Lung (tissue), 12 donors: Measurements from ENCODE around the gene TMEM117. TPM values are rescaled to one million over a fixed set of nuclear protein-coding genes. Genes with fewer than 3 reads are reported as not detected.

Source experiments
- ATAC-seq: fragments of 200-7000 bp; cut with Tn5 transposase; one replicate; pipeline ENCODE4 v1.9.1; 2020; ENCODE audit warnings: moderate number of reproducible peaks; ENCODE audit not compliant: insufficient read depth, low FRiP score
- DNase-seq, 3 donors: peaks; one replicate each; pipeline ENCODE4 v3.0.0-alpha.2; 2013 to 2017
- H3K27ac ChIP-seq, 2 donors: one replicate each; pipeline ENCODE4 v1.5.1; 2013; ENCODE audit warnings: mild to moderate bottlenecking in 2 of 2, moderate library complexity in 2 of 2, control low read depth in 1 of 2, inconsistent platforms in 1 of 2, low read depth in 1 of 2, low read length in 1 of 2
- H3K27me3 ChIP-seq, 3 donors: one replicate each; pipeline ENCODE4 v1.5.1; 2013; ENCODE audit warnings: low read length in 2 of 3; ENCODE audit not compliant: control insufficient read depth in 3 of 3, insufficient read depth in 3 of 3
- H3K36me3 ChIP-seq, 4 donors: one replicate each; pipeline ENCODE4 v1.5.1; 2013; ENCODE audit warnings: low read length in 4 of 4, mild to moderate bottlenecking in 1 of 4, moderate library complexity in 1 of 4; ENCODE audit not compliant: control insufficient read depth in 4 of 4, insufficient read depth in 4 of 4
- H3K4me1 ChIP-seq, 5 donors: one replicate each; pipeline ENCODE4 v1.5.1; 2013; ENCODE audit warnings: low read length in 5 of 5, mild to moderate bottlenecking in 2 of 5, moderate library complexity in 1 of 5; ENCODE audit not compliant: control insufficient read depth in 5 of 5, insufficient read depth in 5 of 5
- H3K4me3 ChIP-seq: one replicate; pipeline ENCODE4 v1.5.1; 2013; ENCODE audit warnings: mild to moderate bottlenecking, control low read depth, moderate library complexity
- H3K9ac ChIP-seq, 2 donors: one replicate each; pipeline ENCODE4 v1.5.1; 2013; ENCODE audit warnings: low read length in 2 of 2, control low read depth in 1 of 2; ENCODE audit not compliant: insufficient read depth in 1 of 2
- H3K9me3 ChIP-seq, 4 donors: one replicate each; pipeline ENCODE4 v1.5.1; 2013; ENCODE audit warnings: low read length in 3 of 4, mild to moderate bottlenecking in 1 of 4, moderate library complexity in 1 of 4; ENCODE audit not compliant: control insufficient read depth in 4 of 4, insufficient read depth in 3 of 4
- WGBS, 2 donors: extraction: QIAGEN DNeasy Blood & Tissue Kit; methylation state at CpG; one replicate each; pipeline ENCODE4 v1.1.7; 2013; 5-methylcytosine and 5-hydroxymethylcytosine counted together
- polyA plus RNA-seq, 2 donors: library from polyadenylated mRNA; stranded (reverse); fragments of 200-250 nt; gene quantifications; one replicate each; pipeline ENCODE4 v1.2.1, GENCODE V29; 2013
- total RNA-seq, 2 donors: library from RNA; depleted of rRNA in 1 of 2; stranded (reverse); fragments of >200 nt in 1 of 2; gene quantifications; one replicate each; pipeline ENCODE4 v1.2.1, GENCODE V29; 2014 to 2021
- TF ChIP-seq, protein P1 (sequence below): IDR thresholded peaks from 2 replicates; pipeline ENCODE4 v1.5.1; 2012; ENCODE audit warnings: mild to moderate bottlenecking; ENCODE audit errors: control extremely low read depth, extremely low read depth
- donor health status: control.
- donor health status: control.
- donor health status: Bipolar disorder and iron deficiency.
- donor health status: healthy.
- donor health status: DM: yes; HTN: yes; CAD: no.

TMEM117 gene
- total and polyA plus RNA-seq, 4 donors, result 1.2 to 6.1 (median 2.3) TPM

DNA sequence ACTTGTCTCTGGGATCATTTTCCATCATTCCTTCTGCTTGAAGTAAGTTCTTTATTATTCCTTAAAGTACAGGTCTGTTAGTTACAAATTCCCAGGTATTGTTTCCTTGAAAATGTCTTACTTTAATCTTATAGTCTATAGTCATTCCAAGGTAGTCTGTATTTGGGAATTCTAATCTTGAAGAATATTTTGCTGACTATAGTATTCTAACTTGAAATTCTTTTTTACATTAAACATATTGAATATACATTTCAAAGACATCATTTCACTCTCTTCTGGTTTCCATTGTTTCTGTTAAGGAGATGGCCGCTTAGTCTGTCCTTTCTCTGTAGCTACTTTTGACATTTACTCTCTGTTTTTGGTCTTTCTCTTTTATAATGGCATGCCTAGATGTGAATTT is 399.8 kb downstream of the TMEM117 start:
- no peaks in the 10 kb centered on the region for H3K9me3 ChIP-seq
- no peaks in the 10 kb centered on the region for H3K27me3 ChIP-seq
- 97 to 100% methylated on average over 1 of the region's 1 CpG for WGBS, 2 donors
- no peaks in the 10 kb centered on the region for H3K36me3 ChIP-seq
- no peak for DNase-seq
- H3K27ac ChIP-seq, result no peak overlapping the region
- no peak overlapping the region for H3K4me3 ChIP-seq
- ATAC-seq, result no peak
- TF ChIP-seq, protein P1, sequence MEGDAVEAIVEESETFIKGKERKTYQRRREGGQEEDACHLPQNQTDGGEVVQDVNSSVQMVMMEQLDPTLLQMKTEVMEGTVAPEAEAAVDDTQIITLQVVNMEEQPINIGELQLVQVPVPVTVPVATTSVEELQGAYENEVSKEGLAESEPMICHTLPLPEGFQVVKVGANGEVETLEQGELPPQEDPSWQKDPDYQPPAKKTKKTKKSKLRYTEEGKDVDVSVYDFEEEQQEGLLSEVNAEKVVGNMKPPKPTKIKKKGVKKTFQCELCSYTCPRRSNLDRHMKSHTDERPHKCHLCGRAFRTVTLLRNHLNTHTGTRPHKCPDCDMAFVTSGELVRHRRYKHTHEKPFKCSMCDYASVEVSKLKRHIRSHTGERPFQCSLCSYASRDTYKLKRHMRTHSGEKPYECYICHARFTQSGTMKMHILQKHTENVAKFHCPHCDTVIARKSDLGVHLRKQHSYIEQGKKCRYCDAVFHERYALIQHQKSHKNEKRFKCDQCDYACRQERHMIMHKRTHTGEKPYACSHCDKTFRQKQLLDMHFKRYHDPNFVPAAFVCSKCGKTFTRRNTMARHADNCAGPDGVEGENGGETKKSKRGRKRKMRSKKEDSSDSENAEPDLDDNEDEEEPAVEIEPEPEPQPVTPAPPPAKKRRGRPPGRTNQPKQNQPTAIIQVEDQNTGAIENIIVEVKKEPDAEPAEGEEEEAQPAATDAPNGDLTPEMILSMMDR, result no peak
- H3K9ac ChIP-seq, result no peak overlapping the region
- H3K4me1 ChIP-seq, result no peaks in the 10 kb centered on the region

DNA sequence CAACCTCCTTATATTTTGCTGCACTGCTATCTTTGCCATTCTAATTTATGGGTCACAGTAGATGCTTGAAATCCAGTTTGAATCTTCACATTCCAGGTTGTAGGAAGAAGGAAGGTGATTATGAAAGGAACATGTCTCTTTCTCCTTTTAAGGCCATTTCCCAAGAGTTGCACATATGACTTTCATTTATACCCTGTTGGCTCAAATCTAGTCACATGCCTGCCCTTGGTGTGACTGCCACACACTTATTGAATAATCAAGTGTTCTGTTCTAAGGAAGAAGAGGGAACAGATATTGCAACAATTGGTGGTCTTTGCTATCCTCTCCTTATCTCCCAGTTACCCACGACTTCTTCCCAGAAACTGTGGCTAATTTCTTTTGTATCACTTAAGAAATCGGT is 404.3 kb downstream of the TMEM117 start:
- ATAC-seq, result no peak
- 65 to 90% methylated on average over 2 of the region's 2 CpGs for WGBS, 2 donors
- no peak overlapping the region for H3K27ac ChIP-seq
- TF ChIP-seq, protein P1, result no peak
- DNase-seq, result no peak
- no peak overlapping the region for H3K4me3 ChIP-seq
- no peak overlapping the region for H3K9ac ChIP-seq
- H3K36me3 ChIP-seq, result no peaks in the 10 kb centered on the region
- H3K4me1 ChIP-seq, result no peaks in the 10 kb centered on the region
- peaks cover 0 to 2% (median 0%) of the 10 kb centered on the region in 4 donors for H3K9me3 ChIP-seq
- H3K27me3 ChIP-seq, result no peaks in the 10 kb centered on the region

DNA sequence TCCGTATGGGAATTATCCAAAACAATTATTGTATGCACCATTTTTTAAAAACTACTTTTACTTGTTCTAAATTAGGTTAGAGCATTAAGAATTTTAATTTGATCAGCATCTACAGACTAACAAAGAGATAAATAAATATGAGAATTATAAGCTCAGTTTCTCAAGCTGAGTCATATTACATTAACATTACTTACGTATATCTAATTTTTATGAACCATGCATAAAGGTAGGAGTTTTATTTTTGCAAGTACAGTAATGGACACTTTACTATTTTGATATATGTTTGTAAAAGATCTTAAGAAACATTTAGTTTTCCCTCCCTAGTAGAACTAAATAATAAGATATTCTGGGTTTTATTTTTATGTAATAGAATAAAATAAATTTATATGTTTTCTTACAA is 410.1 kb downstream of the TMEM117 start:
- H3K9ac ChIP-seq, result no peak overlapping the region
- H3K27ac ChIP-seq, result no peak overlapping the region
- ATAC-seq (no peak), DNase-seq (no peak)
- H3K4me1 ChIP-seq, result no peaks in the 10 kb centered on the region
- peaks cover 0 to 2% (median under 1%) of the 10 kb centered on the region in 4 donors for H3K9me3 ChIP-seq
- H3K27me3 ChIP-seq, result no peaks in the 10 kb centered on the region
- TF ChIP-seq, protein P1, result no peak
- 94 to 97% methylated on average over 2 of the region's 2 CpGs for WGBS, 2 donors
- H3K36me3 ChIP-seq, result no peaks in the 10 kb centered on the region
- no peak overlapping the region for H3K4me3 ChIP-seq

DNA sequence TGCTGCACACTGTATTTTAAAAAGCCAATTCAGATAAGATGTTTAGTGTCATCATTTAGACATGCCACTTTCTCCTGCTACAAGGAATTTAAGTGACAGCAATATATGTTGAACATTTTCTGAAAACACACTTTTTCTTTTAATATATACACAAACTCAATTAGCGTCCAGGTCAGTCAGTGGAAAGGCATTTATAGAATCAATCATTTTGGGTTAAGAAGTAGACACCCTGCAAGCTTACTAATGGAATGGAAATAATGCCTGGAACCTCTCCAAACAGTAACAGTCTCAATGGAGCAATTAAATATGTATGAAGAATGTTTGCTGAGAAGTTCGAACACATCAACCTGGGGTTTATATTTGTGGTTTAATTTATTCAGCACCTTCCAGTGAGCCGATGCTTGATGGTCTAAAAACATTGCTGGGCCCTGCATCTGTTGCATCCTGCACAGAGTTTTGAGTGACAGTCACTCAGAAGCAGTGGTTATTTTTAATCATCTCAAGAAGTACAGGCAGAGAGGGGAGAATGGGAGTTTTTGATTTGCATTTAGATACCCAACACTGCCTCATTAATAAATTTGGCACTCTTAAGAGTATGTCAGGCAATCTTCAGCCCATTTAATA is 410.7 kb downstream of the TMEM117 start:
- ATAC-seq (no peak), DNase-seq (no peak)
- Histone ChIP-seq H3K9ac (no peak overlapping the region), H3K9me3 (peaks cover 0 to 2% (median under 1%) of the 10 kb centered on the region in 4 donors), H3K4me3 (no peak overlapping the region), H3K27me3 (no peaks in the 10 kb centered on the region), H3K27ac (no peak overlapping the region), H3K4me1 (no peaks in the 10 kb centered on the region), H3K36me3 (no peaks in the 10 kb centered on the region)
- WGBS, 2 donors, result 69 to 83% methylated on average over 3 of the region's 3 CpGs
- TF ChIP-seq, protein P1, result no peak
